HG02884 (cell line): ENCODE measurements around the gene ADGRF1.
A peak's percentile ranks its signal among the peaks of the same experiment; 100 is the strongest.
"Not testable (repeated sequence)": the region's sequence is repeated elsewhere in the genome, so short reads cannot be mapped to it uniquely, and the experiment has no call there.

Experiments
- ATAC-seq: cut with Tn5 transposase; IDR thresholded peaks from one replicate; pipeline ENCODE4 v1.9.1; 2021; ENCODE audit warnings: mild to moderate bottlenecking, moderate library complexity; ENCODE audit not compliant: unreplicated experiment

The ADGRF1 gene

GRCh38 chr6:47061309-47062300 lies 19.5 kb upstream of the ADGRF1 start:
- no peak for ATAC-seq

DNA sequence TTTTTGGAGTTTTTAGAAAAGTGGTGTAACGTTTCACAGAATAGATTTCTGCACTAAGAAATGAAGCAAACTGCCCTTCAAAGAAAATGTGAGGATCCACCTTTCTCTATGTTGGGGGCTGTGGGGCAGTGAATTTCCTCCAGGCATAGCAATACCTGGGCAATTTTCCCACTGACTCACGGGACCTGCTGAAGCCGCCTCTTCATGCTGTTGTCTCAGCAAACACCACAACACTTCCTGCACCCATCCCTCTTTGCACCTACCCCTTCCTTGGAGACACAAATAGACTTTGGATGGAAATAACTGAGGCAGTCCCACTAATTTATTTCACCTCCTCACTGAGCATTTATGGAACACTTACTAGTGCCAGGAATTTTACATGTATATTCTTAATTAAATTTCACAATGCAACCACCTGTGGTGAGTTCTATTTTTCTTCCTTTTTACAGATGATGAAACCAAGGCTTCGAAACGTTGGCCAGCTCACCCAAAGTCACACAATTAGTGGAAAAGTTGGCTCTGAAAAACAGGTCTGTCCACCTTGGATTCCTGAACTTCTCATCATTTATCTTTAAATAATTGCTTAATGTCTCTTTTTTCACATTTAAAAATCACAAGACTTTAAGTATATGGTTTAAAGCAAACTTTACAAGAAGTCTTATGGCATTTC lies 17.2 kb upstream of the ADGRF1 start:
- ATAC-seq = no peak

- ATAC-seq = no peak
These were observed 15.9 kb upstream of the ADGRF1 start for GRCh38 chr6:47057830-47058540.

DNA sequence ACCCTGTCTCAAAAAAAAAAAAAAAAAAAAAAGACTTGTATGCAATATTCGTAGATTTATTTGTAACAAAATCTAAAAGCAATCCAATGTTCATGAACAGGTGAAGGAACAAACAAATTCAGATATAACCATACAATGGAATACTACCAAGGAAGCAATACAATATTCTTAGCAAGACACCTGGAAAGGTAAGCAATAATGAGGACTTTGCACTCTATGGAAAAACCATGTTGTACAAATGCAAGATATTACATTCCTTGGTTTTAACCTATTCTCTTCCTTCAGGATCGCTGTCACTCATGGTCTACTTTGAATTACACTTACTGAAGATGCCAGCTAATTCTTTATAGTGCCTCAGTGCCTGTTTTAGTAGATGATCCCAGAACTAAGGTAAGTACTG lies 14.7 kb upstream of the ADGRF1 start:
- ATAC-seq = no peak

DNA sequence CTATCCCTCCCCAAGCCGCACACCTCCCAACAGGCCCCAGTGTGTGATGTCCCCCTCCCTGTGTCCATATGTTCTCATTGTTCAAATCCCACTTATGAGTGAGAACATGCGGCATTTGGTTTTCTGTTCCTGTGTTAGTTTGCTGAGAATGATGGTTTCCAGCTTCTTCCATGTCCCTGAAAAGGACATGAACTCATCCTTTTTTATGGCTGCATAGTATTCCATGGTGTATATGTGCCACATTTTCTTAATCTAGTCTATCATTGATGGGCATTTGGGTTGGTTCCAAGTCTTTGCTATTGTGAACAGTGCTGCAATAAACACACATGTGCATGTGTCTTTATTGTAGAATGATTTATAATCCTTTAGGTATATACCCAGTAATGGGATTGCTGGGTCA lies 12.2 kb upstream of the ADGRF1 start:
- ATAC-seq = not testable (repeated sequence)

- no peak for ATAC-seq
These were observed 6.5 kb upstream of the ADGRF1 start for GRCh38 chr6:47048638-47049037.

DNA sequence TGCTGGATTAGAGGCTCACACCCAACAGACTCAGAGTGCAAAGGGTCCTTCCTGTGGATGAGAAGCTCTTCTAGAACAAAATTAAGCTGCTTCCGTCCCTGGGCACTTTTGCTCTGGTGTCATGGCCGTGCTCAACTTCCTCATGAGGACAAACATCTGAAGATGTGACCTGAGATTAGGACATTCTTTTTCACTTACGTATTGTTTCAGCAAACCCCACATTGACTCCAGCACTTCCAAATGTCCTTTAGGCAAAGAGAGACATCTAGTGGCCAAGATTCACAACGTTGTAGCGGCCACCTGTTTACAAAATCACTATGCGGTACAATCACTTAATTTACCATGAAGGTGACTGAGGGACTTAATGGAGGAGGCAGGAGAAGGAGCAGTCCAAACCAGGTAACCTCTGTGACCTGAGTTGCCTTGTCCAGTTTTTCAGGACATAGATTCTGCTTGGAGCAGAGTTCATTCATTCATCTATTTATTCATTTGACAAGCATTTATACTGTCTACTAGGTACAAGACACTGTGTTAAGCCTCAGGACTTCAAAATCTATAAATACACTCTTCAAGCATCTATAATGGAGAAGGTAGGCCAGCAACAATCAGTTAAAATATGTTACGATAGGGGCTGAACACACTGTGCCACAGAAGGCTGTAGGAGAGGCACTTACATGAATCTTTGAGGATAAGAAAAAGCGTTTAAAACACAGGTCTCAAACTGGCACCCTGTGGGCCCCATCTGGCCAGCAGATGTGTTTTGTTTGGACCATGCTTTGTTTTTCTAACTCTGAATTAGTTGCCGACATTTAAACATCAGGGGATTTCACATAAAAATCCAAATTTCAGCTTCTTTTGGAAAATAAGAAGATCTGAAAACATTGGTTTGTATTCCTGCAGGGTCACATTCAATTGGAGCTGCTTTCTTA lies 5.6 kb upstream of the ADGRF1 start:
- peak; percentile 93 for ATAC-seq

GRCh38 chr6:47047097-47047478 lies 5.0 kb upstream of the ADGRF1 start:
- no peak for ATAC-seq

DNA sequence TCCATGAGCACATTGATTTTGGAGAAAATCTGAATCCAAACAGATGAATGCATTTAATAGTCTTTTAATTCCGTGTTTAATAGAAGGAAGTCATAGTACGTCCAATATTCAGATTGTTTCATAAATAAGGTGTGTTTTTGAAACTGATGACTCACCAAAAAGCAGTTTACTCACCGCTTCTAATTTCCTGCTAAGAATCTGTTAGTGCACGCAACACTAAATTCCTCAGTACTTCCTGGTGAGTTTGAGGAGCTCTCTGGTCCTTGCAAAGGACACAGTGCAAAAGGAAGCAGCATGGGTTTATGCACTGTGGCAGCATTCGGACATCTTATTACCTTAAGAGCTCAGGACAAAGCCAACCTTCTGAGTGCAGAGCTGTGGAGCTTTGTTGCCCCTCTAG lies 2.3 kb upstream of the ADGRF1 start:
- no peak for ATAC-seq

GRCh38 chr6:47043286-47043685 lies 1.2 kb upstream of the ADGRF1 start:
- no peak for ATAC-seq

DNA sequence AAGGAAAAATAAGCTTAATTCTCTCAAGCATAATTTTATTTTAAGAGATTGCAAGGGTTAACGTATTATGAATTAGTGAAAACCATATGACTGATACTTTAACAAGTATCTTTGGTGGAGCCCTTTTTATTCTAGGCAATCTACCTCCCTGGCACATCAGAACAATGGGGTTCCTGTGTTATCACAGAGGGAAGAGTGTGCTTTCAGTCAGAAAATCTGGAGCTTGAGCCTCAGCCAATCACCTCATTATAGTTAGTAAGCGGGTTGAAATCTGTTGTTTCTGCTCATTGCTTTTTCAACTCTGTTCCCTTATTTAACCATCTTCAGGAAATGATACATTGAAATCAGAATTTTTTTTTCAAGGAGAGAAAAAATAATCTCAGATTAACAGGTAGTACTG lies 391 bp downstream of the ADGRF1 start:
- no peak for ATAC-seq

DNA sequence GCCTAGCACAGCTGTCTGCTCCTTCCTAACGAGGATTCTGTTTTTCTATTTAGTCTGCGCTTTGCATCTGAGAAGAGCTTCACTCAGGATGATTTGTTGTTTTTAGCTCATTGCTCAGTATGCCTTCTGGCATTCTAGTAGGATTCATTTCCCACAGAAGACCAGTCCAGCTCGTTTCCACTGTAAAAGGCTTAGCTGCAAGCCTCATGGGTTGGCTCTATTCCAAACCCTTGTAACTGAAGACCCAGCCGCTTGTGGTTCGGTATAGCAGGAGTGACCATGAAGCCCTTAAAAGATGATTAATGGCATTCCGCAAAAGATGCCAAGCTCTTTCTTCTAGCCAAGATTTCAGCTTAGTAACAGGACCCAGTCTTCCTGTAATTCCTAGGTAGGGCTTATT lies 7.2 kb downstream of the ADGRF1 start:
- ATAC-seq = no peak

DNA sequence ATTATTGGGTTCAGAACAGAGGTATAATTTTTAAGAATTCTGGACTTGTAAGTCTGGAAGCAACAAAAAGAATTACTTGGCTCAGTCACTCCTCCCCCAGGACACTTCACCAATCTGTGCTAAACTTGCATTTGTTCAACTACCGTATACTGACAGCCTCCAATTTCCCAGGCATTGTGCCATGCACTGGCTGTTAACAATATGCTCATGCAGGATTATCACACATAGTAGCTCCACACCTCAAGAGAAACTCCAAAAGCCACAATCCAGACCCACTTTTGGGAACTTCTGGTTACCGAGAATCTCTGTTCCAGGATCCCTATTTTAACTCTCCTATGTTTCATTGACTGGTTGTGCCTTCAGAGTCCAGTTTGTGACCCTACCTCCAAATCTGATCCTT lies 7.7 kb downstream of the ADGRF1 start:
- no peak for ATAC-seq

DNA sequence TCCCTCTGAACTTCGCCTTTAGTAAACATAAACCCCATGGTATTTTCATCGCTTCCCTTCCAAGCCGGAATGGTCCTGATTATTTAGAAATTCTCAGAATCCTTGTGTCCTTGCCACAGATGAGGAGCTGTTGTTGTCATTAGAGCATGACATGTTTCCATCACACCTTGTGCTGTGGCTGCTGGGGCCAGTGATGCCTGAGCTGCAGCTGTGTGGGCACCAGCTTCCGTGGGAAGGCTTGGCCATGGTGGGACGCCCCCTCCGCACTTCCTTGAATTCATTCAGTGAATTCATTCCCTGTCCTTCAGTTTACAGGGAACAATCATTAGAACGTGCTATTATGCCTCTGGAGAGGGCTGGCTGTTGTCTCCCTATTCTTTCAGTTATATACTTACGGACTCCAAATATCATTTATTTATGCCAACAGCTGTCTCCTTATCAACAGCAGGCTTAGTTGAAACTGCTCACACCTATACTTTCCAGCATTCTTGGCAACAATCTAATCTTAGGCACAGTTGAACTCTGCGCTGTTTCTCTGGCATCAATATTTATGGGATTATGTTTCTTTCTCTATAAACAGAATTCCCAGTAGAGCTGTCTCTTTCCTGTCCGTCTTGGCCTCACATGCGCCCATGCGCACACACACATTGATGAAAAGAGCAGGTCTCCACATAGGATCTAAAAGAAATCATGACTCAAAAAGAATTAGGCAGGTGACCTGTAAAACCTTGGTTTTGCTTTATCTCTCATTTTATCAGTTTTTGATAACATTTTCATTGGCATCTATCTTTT lies 9.0 kb downstream of the ADGRF1 start:
- ATAC-seq = no peak

- ATAC-seq = no peak
These were observed 10.5 kb downstream of the ADGRF1 start for GRCh38 chr6:47031656-47032055.

- ATAC-seq = no peak
These were observed 12.1 kb downstream of the ADGRF1 start for GRCh38 chr6:47029865-47030561.

DNA sequence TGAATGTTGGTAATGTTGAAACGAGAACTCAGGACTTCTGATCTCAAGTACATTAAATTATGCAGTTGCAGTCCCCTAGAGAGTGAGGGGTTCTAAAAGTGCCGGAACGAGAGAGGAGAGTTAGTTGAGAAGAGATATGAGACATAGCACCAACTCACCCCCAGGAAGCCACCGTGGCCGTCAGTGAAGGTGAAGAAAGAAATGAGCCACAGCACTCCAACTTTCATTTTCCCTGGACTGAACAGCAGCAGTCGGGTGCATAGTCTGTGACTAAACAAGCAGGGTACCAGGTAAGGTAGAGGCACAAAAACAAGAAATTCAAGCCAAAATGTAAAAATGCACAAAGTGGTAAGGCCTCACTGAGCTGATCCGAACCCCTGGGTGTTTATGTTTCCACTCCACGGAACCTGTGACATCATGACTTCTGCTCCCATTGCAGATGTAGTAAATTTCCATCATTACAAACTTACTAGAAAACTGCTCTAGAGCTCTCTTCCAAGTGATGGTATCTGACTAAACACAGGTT lies 13.2 kb downstream of the ADGRF1 start:
- no peak for ATAC-seq

- no peak for ATAC-seq
These were observed 14.8 kb downstream of the ADGRF1 start for GRCh38 chr6:47027315-47027714.

DNA sequence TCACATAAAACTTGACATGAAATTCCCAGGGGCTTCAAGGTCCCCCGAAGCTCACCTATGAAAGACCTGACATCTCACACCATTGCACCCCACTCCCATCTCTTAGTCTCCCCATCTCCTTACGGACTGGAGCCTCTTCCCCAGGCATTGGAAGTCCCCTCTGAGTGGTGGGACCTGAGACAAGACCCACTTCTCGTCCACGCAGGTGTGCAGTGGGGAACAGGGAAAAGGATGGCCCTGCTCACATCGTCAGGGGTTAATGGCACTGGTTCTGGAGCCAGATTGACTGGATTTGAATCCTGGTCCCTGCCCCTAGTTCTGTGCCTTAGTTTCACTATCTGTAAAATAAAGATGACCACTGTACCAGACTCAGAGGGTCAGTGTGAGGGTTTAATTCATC lies 15.5 kb downstream of the ADGRF1 start:
- ATAC-seq = no peak
